ENCODE measurements around the gene GJB1. TPM values are rescaled to one million over a fixed set of nuclear protein-coding genes. Genes with fewer than 3 reads are reported as not detected.

The GJB1 gene
- not detected for total RNA-seq (ENCODE audit: unreplicated experiment)
- long read RNA-seq, result 0 reads

- TF ChIP-seq, protein P1, sequence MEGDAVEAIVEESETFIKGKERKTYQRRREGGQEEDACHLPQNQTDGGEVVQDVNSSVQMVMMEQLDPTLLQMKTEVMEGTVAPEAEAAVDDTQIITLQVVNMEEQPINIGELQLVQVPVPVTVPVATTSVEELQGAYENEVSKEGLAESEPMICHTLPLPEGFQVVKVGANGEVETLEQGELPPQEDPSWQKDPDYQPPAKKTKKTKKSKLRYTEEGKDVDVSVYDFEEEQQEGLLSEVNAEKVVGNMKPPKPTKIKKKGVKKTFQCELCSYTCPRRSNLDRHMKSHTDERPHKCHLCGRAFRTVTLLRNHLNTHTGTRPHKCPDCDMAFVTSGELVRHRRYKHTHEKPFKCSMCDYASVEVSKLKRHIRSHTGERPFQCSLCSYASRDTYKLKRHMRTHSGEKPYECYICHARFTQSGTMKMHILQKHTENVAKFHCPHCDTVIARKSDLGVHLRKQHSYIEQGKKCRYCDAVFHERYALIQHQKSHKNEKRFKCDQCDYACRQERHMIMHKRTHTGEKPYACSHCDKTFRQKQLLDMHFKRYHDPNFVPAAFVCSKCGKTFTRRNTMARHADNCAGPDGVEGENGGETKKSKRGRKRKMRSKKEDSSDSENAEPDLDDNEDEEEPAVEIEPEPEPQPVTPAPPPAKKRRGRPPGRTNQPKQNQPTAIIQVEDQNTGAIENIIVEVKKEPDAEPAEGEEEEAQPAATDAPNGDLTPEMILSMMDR (IDR thresholded peaks at IDR 0.05; ENCODE audit: unreplicated experiment), result no peak
- Mint-ChIP-seq H3K27me3 (ENCODE audit: unreplicated experiment) (peaks cover 2% of the 10 kb centered on the region), H3K4me1 (ENCODE audit: unreplicated experiment) (peaks cover 28% of the 10 kb centered on the region), H3K9me3 (ENCODE audit: unreplicated experiment) (no peaks in the 10 kb centered on the region), H3K4me3 (ENCODE audit: unreplicated experiment) (no peak within 1 kb of the TSS), H3K27ac (ENCODE audit: unreplicated experiment) (no peak within 1 kb of the TSS), H3K36me3 (ENCODE audit: low read depth, unreplicated experiment) (no peaks in the 10 kb centered on the region)
- DNase-seq (ENCODE audit: low spot score), result no peak
Observed at GRCh38 chrX:71222929-71223328, at the start of gene GJB1. Gene GJB1, plus strand, starts transcription at chrX:71223224. Its CDS starts 484 bp downstream, at chrX:71223708.

DNA sequence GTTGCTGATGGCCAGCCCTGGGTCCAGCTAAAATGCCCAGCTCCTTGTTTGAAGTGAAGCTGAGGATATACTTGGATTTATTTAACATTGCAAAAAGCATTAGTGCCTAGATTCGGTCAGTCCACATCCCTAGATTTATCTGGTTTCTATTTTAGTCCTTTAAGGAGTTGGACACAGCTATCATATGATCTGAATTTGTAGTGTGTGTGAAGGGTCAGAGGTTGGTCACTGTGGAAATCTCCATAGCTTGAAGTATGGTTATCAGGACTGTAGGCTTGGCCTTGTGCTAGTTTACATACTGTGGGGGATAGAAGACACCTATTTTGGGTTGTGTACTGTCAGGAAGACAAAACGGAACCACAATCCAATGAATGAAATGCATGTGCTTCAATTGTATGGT is 49.6 kb upstream of the GJB1 start:
- Mint-ChIP-seq H3K36me3 (ENCODE audit: low read depth, unreplicated experiment) (no peaks in the 10 kb centered on the region), H3K27me3 (ENCODE audit: unreplicated experiment) (peaks cover 4% of the 10 kb centered on the region), H3K4me3 (ENCODE audit: unreplicated experiment) (no peak overlapping the region), H3K27ac (ENCODE audit: unreplicated experiment) (no peak overlapping the region), H3K9me3 (ENCODE audit: unreplicated experiment) (no peaks in the 10 kb centered on the region), H3K4me1 (ENCODE audit: unreplicated experiment) (peaks cover 5% of the 10 kb centered on the region)
- DNase-seq (ENCODE audit: low spot score), result no peak
- TF ChIP-seq, protein P1 (IDR thresholded peaks at IDR 0.05; ENCODE audit: unreplicated experiment), result no peak

GRCh38 chrX:71174795-71175194 is 48.2 kb upstream of the GJB1 start:
- TF ChIP-seq, protein P1 (IDR thresholded peaks at IDR 0.05; ENCODE audit: unreplicated experiment), result no peak
- H3K27ac Mint-ChIP-seq (ENCODE audit: unreplicated experiment), result no peak overlapping the region
- peaks cover 5% of the 10 kb centered on the region for H3K4me1 Mint-ChIP-seq (ENCODE audit: unreplicated experiment)
- H3K27me3 Mint-ChIP-seq (ENCODE audit: unreplicated experiment), result peaks cover 4% of the 10 kb centered on the region
- no peaks in the 10 kb centered on the region for H3K36me3 Mint-ChIP-seq (ENCODE audit: low read depth, unreplicated experiment)
- no peak for DNase-seq (ENCODE audit: low spot score)
- no peak overlapping the region for H3K4me3 Mint-ChIP-seq (ENCODE audit: unreplicated experiment)
- H3K9me3 Mint-ChIP-seq (ENCODE audit: unreplicated experiment), result no peaks in the 10 kb centered on the region

- Mint-ChIP-seq H3K9me3 (ENCODE audit: unreplicated experiment) (no peaks in the 10 kb centered on the region), H3K27me3 (ENCODE audit: unreplicated experiment) (peaks cover 4% of the 10 kb centered on the region), H3K36me3 (ENCODE audit: low read depth, unreplicated experiment) (no peaks in the 10 kb centered on the region), H3K27ac (ENCODE audit: unreplicated experiment) (no peak overlapping the region), H3K4me1 (ENCODE audit: unreplicated experiment) (peaks cover 5% of the 10 kb centered on the region), H3K4me3 (ENCODE audit: unreplicated experiment) (no peak overlapping the region)
- no peak for DNase-seq (ENCODE audit: low spot score)
- TF ChIP-seq, protein P1 (IDR thresholded peaks at IDR 0.05; ENCODE audit: unreplicated experiment), result no peak
Observed at GRCh38 chrX:71175531-71175930, 47.5 kb upstream of the GJB1 start.

DNA sequence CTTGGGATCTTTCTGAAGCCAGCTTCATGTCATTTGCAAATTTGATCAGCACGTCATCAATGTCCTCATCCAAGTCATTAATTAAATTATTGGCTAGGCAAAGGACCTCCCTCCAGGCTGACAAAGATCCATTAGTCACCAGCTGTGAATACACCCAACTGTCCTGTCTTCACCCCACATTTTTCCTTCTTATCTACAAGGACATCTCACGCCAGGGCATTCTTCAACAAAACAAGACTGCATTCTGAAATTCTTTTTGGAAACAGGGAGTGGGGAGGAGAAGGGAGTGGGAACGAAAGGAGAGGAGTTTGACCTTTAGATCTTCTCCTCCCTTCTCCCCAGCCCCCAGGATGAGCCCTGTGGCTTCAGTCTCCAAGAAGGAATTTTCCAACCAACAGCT is 45.7 kb upstream of the GJB1 start:
- no peak for DNase-seq (ENCODE audit: low spot score)
- H3K4me1 Mint-ChIP-seq (ENCODE audit: unreplicated experiment), result peaks cover 3% of the 10 kb centered on the region
- TF ChIP-seq, protein P1 (IDR thresholded peaks at IDR 0.05; ENCODE audit: unreplicated experiment), result no peak
- H3K4me3 Mint-ChIP-seq (ENCODE audit: unreplicated experiment), result no peak overlapping the region
- no peaks in the 10 kb centered on the region for H3K9me3 Mint-ChIP-seq (ENCODE audit: unreplicated experiment)
- H3K27ac Mint-ChIP-seq (ENCODE audit: unreplicated experiment), result no peak overlapping the region
- H3K27me3 Mint-ChIP-seq (ENCODE audit: unreplicated experiment), result peaks cover 5% of the 10 kb centered on the region
- H3K36me3 Mint-ChIP-seq (ENCODE audit: low read depth, unreplicated experiment), result no peaks in the 10 kb centered on the region

Measured in endothelial cell (in vitro differentiated cells).